Prostate gland (tissue), 2 donors: ENCODE data around the gene CES1.

Experiments
- POLR2A ChIP-seq: fragments of 450-650 bp; IDR thresholded peaks from one replicate; pipeline ENCODE4 v1.6.1; 2016; ENCODE audit warnings: antibody characterized with exemption, mild to moderate bottlenecking
- POLR2AphosphoS5 ChIP-seq: sonication (generic); formaldehyde crosslinking; IDR thresholded peaks from one replicate; pipeline ENCODE4 v1.6.1; 2017; ENCODE audit warnings: antibody characterized with exemption
- TF ChIP-seq, protein P1 (sequence below), 4 experiments: fragments of 200-600 bp in 2 of 4; fragments of 450-650 bp in 2 of 4; sonication (generic) in 2 of 4; IDR thresholded peaks; 1 replicate in 3 of 4; 2 replicates in 1 of 4; pipeline ENCODE4 v1.5.1; 2016 to 2019; ENCODE audit warnings: antibody characterized with exemption in 4 of 4, mild to moderate bottlenecking in 2 of 4, moderate library complexity in 2 of 4

GRCh38 chr16:55871411-55872038 lies 38.6 kb upstream of the CES1 start:
- TF ChIP-seq, protein P1, sequence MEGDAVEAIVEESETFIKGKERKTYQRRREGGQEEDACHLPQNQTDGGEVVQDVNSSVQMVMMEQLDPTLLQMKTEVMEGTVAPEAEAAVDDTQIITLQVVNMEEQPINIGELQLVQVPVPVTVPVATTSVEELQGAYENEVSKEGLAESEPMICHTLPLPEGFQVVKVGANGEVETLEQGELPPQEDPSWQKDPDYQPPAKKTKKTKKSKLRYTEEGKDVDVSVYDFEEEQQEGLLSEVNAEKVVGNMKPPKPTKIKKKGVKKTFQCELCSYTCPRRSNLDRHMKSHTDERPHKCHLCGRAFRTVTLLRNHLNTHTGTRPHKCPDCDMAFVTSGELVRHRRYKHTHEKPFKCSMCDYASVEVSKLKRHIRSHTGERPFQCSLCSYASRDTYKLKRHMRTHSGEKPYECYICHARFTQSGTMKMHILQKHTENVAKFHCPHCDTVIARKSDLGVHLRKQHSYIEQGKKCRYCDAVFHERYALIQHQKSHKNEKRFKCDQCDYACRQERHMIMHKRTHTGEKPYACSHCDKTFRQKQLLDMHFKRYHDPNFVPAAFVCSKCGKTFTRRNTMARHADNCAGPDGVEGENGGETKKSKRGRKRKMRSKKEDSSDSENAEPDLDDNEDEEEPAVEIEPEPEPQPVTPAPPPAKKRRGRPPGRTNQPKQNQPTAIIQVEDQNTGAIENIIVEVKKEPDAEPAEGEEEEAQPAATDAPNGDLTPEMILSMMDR (IDR thresholded peaks at IDR 0.05) = no peak
- TF ChIP-seq POLR2A (no peak), POLR2AphosphoS5 (no peak)
